Thyroid gland (tissue), 4 donors: ENCODE measurements around the gene ABR. TPM values are rescaled to one million over a fixed set of nuclear protein-coding genes. Genes with fewer than 3 reads are reported as not detected.

Experiments
- DNase-seq, 2 donors: peaks; one replicate each; pipeline ENCODE4 v3.0.0-alpha.2; 2019
- H3K27ac ChIP-seq, 3 donors: fragments of 200-600 bp; sonication (generic); 1 replicate in 2 of 3; 2 replicates in 1 of 3; pipeline ENCODE4 v1.5.1; 2016 to 2019; ENCODE audit warnings: mild to moderate bottlenecking in 1 of 3, moderate library complexity in 1 of 3
- H3K27me3 ChIP-seq: fragments of 200-600 bp; sonication (generic); one replicate; pipeline ENCODE4 v1.5.1; 2019
- H3K36me3 ChIP-seq, 2 donors: fragments of 200-600 bp; sonication (generic); one replicate each; pipeline ENCODE4 v1.5.1; 2016 to 2019
- H3K4me1 ChIP-seq, 2 donors: fragments of 200-600 bp; sonication (generic); one replicate each; pipeline ENCODE4 v1.5.1; 2017 to 2019
- H3K4me3 ChIP-seq, 3 donors: fragments of 200-600 bp; sonication (generic); replicated peaks in 1 of 3; 1 replicate in 2 of 3; 2 replicates in 1 of 3; pipeline ENCODE4 v1.5.1; 2016; ENCODE audit warnings: mild to moderate bottlenecking in 1 of 3
- H3K9me3 ChIP-seq: fragments of 200-600 bp; sonication (generic); one replicate; pipeline ENCODE4 v1.5.1; 2017
- CTCF ChIP-seq, 6 experiments: fragments of 200-600 bp in 3 of 6; fragments of 450-650 bp in 3 of 6; sonication (generic) in 3 of 6; IDR thresholded peaks; one replicate each; pipeline ENCODE4 v1.5.1; 2016 to 2019; ENCODE audit warnings: antibody characterized with exemption in 6 of 6, mild to moderate bottlenecking in 2 of 6, inconsistent platforms in 1 of 6, moderate library complexity in 1 of 6
- POLR2A ChIP-seq, 2 donors: fragments of 450-650 bp; IDR thresholded peaks; one replicate each; pipeline ENCODE4 v1.6.1; 2017; ENCODE audit warnings: antibody characterized with exemption in 2 of 2, mild to moderate bottlenecking in 2 of 2, moderate library complexity in 1 of 2
- WGBS, 2 donors: methylation state at CpG; one replicate each; pipeline ENCODE4 v1.1.5; 2017; 5-methylcytosine and 5-hydroxymethylcytosine counted together
- intact Hi-C: fragments of 100-400 bp; cut with DNase I; formaldehyde crosslinking; loops from one replicate; pipeline ENCODE4 v1.15.1; 2023
- total RNA-seq, 4 donors: library from RNA; depleted of rRNA; stranded (reverse); fragments of >200 nt; gene quantifications; one replicate each; pipeline ENCODE4 v1.2.3, GENCODE V29; 2016

Gene ABR
- total RNA-seq, 4 donors from 2014 or later: 23.7 to 33.7 (median 31.5) TPM

- Histone ChIP-seq H3K27me3 (peaks cover 18% of the 10 kb centered on the region), H3K4me3 (no peak overlapping the region), H3K4me1 (peaks cover 7 to 24% of the 10 kb centered on the region in 2 donors), H3K27ac (no peak overlapping the region), H3K36me3 (no peaks in the 10 kb centered on the region), H3K9me3 (no peaks in the 10 kb centered on the region)
- no peak for TF ChIP-seq POLR2A (IDR thresholded peaks at IDR 0.05)
- TF ChIP-seq CTCF (IDR thresholded peaks at IDR 0.05): no peak
- no peak for DNase-seq
- intact Hi-C loops: no loop called here
- WGBS, 2 donors: 62 to 90% methylated on average over 5 of the region's 5 CpGs
Measured at GRCh38 chr17:1227365-1227764, 47.6 kb upstream of the ABR start.

- H3K4me1 ChIP-seq: peaks cover 7 to 24% of the 10 kb centered on the region in 2 donors
- H3K4me3 ChIP-seq: no peak overlapping the region
- H3K27ac ChIP-seq: no peak overlapping the region
- WGBS, 2 donors: 73 to 85% methylated on average over 3 of the region's 3 CpGs
- intact Hi-C loops: no loop called here
- H3K36me3 ChIP-seq: no peaks in the 10 kb centered on the region
- H3K27me3 ChIP-seq: peaks cover 17% of the 10 kb centered on the region
- no peaks in the 10 kb centered on the region for H3K9me3 ChIP-seq
- DNase-seq: no peak
- TF ChIP-seq CTCF (IDR thresholded peaks at IDR 0.05) (no peak), POLR2A (IDR thresholded peaks at IDR 0.05) (no peak)
Measured at GRCh38 chr17:1226308-1226707, 46.5 kb upstream of the ABR start.

GRCh38 chr17:1224330-1224729 is 44.5 kb upstream of the ABR start:
- Histone ChIP-seq H3K9me3 (no peaks in the 10 kb centered on the region), H3K4me1 (peaks cover 7 to 16% of the 10 kb centered on the region in 2 donors), H3K4me3 (no peak overlapping the region), H3K27me3 (peaks cover 7% of the 10 kb centered on the region), H3K36me3 (no peaks in the 10 kb centered on the region), H3K27ac (no peak overlapping the region)
- DNase-seq: no peak
- no peak for TF ChIP-seq CTCF (IDR thresholded peaks at IDR 0.05)
- TF ChIP-seq POLR2A (IDR thresholded peaks at IDR 0.05): no peak
- intact Hi-C loops: no loop called here
- WGBS, 2 donors: 84 to 93% methylated on average over 7 of the region's 7 CpGs

- Histone ChIP-seq H3K36me3 (no peaks in the 10 kb centered on the region), H3K4me1 (peaks cover 7 to 9% of the 10 kb centered on the region in 2 donors), H3K27me3 (peaks cover 7% of the 10 kb centered on the region), H3K4me3 (no peak overlapping the region), H3K27ac (no peak overlapping the region), H3K9me3 (no peaks in the 10 kb centered on the region)
- DNase-seq: no peak
- no peak for TF ChIP-seq POLR2A (IDR thresholded peaks at IDR 0.05)
- TF ChIP-seq CTCF (IDR thresholded peaks at IDR 0.05): no peak
- intact Hi-C loops: no loop called here
- WGBS, 2 donors: 74 to 75% methylated on average over 14 of the region's 14 CpGs
Measured at GRCh38 chr17:1223662-1224061, 43.9 kb upstream of the ABR start.

GRCh38 chr17:1222321-1222720 is 42.5 kb upstream of the ABR start:
- H3K9me3 ChIP-seq: no peaks in the 10 kb centered on the region
- TF ChIP-seq POLR2A (IDR thresholded peaks at IDR 0.05) (no peak), CTCF (IDR thresholded peaks at IDR 0.05) (no peak)
- no peak for DNase-seq
- no peak overlapping the region for H3K4me3 ChIP-seq
- H3K27me3 ChIP-seq: peaks cover under 1% of the 10 kb centered on the region
- no peaks in the 10 kb centered on the region for H3K36me3 ChIP-seq
- no peaks in the 10 kb centered on the region for H3K4me1 ChIP-seq
- H3K27ac ChIP-seq: no peak overlapping the region
- intact Hi-C loops: no loop called here
- 92 to 94% methylated on average over 8 of the region's 8 CpGs for WGBS, 2 donors
